22Rv1 (cell line): ENCODE results near the gene HRG.

Source experiments
- ZFX ChIP-seq: fragments of 450-650 bp; IDR thresholded peaks from 2 replicates; pipeline ENCODE4 v1.6.1; 2017; ENCODE audit warnings: antibody characterized with exemption, borderline replicate concordance
- TF ChIP-seq, protein P1 (sequence below): fragments of 450-650 bp; IDR thresholded peaks from 2 replicates; pipeline ENCODE4 v1.5.1; 2017; ENCODE audit warnings: mild to moderate bottlenecking

DNA sequence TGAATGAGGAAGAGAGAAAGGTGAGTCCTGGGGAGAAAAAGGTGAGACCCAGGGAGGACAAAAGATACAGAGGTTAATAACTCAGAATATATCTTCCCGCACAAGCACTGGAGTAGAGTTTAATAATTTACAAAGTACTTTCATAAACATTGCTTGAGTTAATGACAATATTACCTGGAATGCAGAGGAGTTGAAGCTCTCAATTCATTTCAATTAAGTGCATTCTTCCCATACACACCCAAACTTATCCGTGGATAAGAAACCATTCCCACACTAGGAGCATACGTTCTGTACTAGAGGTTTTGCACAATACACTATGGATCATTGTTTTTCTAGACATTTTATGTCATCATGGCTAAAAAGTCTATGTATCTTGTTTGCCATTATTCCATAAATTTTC is 28.0 kb downstream of the HRG start:
- TF ChIP-seq, protein P1, sequence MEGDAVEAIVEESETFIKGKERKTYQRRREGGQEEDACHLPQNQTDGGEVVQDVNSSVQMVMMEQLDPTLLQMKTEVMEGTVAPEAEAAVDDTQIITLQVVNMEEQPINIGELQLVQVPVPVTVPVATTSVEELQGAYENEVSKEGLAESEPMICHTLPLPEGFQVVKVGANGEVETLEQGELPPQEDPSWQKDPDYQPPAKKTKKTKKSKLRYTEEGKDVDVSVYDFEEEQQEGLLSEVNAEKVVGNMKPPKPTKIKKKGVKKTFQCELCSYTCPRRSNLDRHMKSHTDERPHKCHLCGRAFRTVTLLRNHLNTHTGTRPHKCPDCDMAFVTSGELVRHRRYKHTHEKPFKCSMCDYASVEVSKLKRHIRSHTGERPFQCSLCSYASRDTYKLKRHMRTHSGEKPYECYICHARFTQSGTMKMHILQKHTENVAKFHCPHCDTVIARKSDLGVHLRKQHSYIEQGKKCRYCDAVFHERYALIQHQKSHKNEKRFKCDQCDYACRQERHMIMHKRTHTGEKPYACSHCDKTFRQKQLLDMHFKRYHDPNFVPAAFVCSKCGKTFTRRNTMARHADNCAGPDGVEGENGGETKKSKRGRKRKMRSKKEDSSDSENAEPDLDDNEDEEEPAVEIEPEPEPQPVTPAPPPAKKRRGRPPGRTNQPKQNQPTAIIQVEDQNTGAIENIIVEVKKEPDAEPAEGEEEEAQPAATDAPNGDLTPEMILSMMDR = no peak
- no peak for TF ChIP-seq ZFX
